ENCODE measurements around the gene ARAP1. TPM values are rescaled to one million over a fixed set of nuclear protein-coding genes. Genes with fewer than 3 reads are reported as not detected.
A peak's percentile ranks its signal among the peaks of the same experiment; 100 is the strongest.

Gene ARAP1
- total RNA-seq, 1 donor from 2014 or later: 20.5 TPM

GRCh38 chr11:72740562-72741428, 11.4 kb downstream of the ARAP1 start:
- no peak for DNase-seq
- no peak for TF ChIP-seq CTCF (IDR thresholded peaks at IDR 0.05; ENCODE audit: partially characterized antibody, unreplicated experiment)
- Mint-ChIP-seq H3K4me3 (ENCODE audit: unreplicated experiment) (peak overlapping the region; percentile 11), H3K4me1 (ENCODE audit: low read depth, unreplicated experiment) (peaks cover 33% of the 10 kb centered on the region), H3K36me3 (ENCODE audit: unreplicated experiment) (peaks cover 5% of the 10 kb centered on the region), H3K9me3 (ENCODE audit: unreplicated experiment) (peaks cover 11% of the 10 kb centered on the region), H3K27me3 (ENCODE audit: unreplicated experiment) (peaks cover 15% of the 10 kb centered on the region), H3K27ac (ENCODE audit: unreplicated experiment) (no peak overlapping the region)

- Mint-ChIP-seq H3K36me3 (ENCODE audit: unreplicated experiment) (peaks cover 5% of the 10 kb centered on the region), H3K27me3 (ENCODE audit: unreplicated experiment) (peaks cover 15% of the 10 kb centered on the region), H3K27ac (ENCODE audit: unreplicated experiment) (no peak overlapping the region), H3K4me3 (ENCODE audit: unreplicated experiment) (no peak overlapping the region), H3K4me1 (ENCODE audit: low read depth, unreplicated experiment) (peaks cover 33% of the 10 kb centered on the region), H3K9me3 (ENCODE audit: unreplicated experiment) (peaks cover 11% of the 10 kb centered on the region)
- TF ChIP-seq CTCF (IDR thresholded peaks at IDR 0.05; ENCODE audit: partially characterized antibody, unreplicated experiment): no peak
- no peak for DNase-seq
Observed at GRCh38 chr11:72740060-72740424, 12.2 kb downstream of the ARAP1 start.

- H3K4me3 Mint-ChIP-seq (ENCODE audit: unreplicated experiment): no peak overlapping the region
- peaks cover 15% of the 10 kb centered on the region for H3K27me3 Mint-ChIP-seq (ENCODE audit: unreplicated experiment)
- H3K27ac Mint-ChIP-seq (ENCODE audit: unreplicated experiment): no peak overlapping the region
- peaks cover 5% of the 10 kb centered on the region for H3K36me3 Mint-ChIP-seq (ENCODE audit: unreplicated experiment)
- no peak for TF ChIP-seq CTCF (IDR thresholded peaks at IDR 0.05; ENCODE audit: partially characterized antibody, unreplicated experiment)
- H3K9me3 Mint-ChIP-seq (ENCODE audit: unreplicated experiment): peaks cover 11% of the 10 kb centered on the region
- peaks cover 32% of the 10 kb centered on the region for H3K4me1 Mint-ChIP-seq (ENCODE audit: low read depth, unreplicated experiment)
- no peak for DNase-seq
Observed at GRCh38 chr11:72739240-72740059, 12.8 kb downstream of the ARAP1 start.

- Mint-ChIP-seq H3K36me3 (ENCODE audit: unreplicated experiment) (peaks cover 5% of the 10 kb centered on the region), H3K27ac (ENCODE audit: unreplicated experiment) (no peak overlapping the region), H3K27me3 (ENCODE audit: unreplicated experiment) (peaks cover 7% of the 10 kb centered on the region), H3K4me3 (ENCODE audit: unreplicated experiment) (no peak overlapping the region), H3K9me3 (ENCODE audit: unreplicated experiment) (peaks cover 2% of the 10 kb centered on the region), H3K4me1 (ENCODE audit: low read depth, unreplicated experiment) (peaks cover 23% of the 10 kb centered on the region)
- no peak for TF ChIP-seq CTCF (IDR thresholded peaks at IDR 0.05; ENCODE audit: partially characterized antibody, unreplicated experiment)
- no peak for DNase-seq
Observed at GRCh38 chr11:72738199-72739141, 13.7 kb downstream of the ARAP1 start.

Measured in glutamatergic neuron (in vitro differentiated cells).